GM21526 (cell line): Measurements from ENCODE around the gene MIAT.

ENCODE experiments used
- ATAC-seq: cut with Tn5 transposase; IDR thresholded peaks from one replicate; pipeline ENCODE4 v1.9.1; 2021; ENCODE audit warnings: moderate library complexity; ENCODE audit not compliant: unreplicated experiment, low FRiP score

MIAT gene

DNA sequence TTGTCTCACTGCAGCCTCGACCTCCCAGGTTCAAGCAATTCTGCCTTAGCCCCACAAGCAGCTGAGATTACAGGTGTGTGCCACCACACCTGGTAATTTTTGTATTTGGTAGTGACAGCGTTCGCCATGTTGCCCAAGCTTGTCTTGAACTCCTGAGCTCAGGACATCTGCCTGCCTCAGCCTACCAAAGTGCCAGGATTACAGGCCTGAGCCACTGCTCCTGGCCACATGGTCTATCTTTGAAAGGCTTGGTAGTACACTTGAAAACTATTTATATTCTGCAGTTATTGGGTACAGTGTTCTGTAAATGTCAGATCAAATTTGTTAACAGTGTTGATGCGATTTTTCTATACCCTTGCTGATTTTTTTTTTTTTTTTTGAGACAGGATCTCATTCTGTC is 26.1 kb upstream of the MIAT start:
- no peak for ATAC-seq

DNA sequence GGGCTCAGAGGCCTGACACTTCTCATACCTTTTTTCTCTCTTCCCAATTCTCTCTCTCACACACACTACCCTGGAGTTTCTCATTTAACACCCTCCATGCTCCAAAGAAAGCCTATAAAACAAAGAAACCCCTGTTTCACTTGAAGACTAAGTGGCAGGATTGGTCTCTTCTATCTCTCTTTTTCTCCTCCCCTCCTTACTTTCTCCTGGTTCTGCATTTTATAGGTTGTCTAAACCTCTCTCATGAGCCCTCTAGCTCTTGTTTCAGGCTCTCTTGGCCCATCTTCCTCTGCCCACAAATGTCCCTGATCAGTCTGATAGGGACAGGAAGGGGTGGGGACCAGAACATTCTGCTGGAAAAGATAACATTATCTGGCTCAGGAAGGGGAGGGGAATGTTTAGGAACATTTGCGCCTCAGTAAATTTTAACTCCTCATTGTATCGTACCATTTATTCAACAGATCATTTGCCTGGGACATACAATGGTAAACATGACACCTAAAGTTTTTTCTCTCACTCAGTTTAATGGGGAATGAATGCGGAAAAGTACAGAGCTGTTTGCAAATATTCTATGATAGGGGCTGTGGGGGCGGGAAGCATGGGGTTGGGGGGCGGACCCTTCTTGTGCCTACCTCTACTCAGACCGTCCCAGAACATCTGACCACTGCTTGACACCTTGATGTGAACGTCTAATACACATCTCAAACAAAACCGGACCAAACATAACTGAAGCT is 24.8 kb upstream of the MIAT start:
- ATAC-seq, result no peak

DNA sequence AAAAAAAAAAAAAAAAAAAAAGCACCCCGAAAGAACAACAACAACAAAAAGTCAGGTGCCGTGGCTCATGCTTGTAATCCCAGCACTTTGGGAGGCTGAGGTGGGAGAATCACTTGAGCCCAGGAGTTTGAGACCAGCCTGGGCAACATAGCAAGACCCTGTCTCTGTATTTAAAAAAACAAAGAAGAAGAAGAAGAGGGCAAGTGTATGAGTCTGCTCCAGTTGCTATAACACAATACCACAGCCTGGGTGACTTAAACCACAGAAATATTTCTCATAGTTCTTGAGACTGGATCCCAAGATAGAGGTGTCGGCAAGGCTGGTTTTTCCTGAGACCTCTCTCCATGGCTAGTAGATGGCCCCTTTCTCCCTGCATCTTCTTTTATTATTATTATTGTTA is 23.2 kb upstream of the MIAT start:
- no peak for ATAC-seq

DNA sequence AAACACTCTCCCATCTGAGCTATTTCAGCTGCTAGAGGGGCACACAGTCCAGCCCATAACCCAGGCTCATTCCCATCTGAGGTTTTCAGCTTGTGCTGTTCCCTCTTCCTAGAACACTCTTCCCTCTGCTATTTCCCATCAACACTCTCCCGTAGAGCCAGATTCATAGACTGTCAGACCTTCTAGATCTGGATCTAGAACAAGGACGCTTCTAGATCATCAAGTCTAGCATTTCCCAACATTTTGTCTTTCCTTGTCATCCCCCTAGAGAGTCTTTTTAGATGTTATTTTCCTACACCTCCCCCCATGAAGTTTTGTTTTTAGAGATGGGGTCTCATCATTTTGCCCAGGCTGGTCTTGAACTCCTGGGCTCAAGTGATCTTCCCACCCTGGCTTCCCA is 22.3 kb upstream of the MIAT start:
- no peak for ATAC-seq

DNA sequence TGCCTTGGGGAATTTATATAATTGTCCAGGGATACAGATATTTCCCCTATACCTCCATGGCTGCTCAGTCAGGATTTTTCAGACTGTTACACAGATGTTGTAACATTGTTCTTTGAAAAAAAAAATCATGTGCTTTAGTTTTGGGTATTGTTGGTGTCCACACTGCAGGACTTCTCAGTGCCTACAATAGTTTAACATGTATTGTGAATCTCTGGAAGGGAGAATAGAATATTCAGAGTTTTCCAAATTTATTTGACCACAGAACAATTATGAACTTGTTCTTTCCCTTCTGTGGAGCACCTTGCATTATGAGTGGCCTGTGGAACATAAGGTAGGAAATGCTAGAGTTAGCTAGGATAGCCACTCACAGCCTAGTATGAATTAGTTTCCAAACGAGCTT is 21.1 kb upstream of the MIAT start:
- ATAC-seq, result no peak

DNA sequence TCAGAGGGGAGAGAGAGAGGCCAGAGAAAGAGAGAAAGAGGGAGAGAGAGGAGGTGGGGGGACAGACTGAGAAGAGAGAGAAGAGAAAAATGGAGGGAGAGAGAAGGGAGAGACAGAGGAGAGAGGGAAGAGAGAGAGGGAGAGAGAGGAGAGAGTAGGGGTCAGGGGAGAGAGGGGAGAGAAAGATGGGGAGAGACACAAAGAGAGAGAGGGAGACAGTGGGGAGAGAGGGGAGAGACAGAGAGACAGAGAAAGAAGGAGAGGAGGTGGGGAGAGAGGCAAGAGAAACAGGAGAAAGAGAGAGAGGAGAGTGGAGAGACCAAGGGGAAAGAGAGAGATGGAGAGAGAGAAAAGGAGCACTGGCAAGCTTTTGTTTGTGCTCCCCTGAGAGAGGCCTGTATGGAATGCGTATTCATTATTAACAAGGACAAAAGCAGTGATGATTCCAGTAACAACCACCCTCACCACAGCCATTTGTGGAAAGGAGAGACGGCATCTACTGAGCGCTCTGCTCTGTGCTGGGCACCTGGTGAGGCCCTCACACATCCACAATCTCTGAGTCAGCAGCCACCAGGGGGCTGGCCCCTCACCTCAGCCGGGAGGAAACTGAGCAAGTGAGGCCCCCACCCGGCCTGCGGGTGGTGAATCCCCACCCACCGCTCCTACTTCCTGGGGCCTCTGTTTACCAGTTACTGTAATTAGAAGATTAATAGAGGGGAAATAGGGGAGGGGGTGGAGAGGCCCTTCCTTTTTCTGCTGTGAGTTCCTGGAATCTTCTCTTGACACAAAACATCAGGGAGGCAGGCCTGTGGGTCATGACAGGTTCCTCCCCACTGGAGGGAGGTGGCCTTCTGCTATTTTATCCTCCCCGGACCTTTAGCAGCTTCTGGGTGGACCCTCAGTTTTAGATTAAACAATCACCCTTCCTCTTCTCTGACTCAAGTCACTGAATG is 14.6 kb upstream of the MIAT start:
- ATAC-seq, result no peak

DNA sequence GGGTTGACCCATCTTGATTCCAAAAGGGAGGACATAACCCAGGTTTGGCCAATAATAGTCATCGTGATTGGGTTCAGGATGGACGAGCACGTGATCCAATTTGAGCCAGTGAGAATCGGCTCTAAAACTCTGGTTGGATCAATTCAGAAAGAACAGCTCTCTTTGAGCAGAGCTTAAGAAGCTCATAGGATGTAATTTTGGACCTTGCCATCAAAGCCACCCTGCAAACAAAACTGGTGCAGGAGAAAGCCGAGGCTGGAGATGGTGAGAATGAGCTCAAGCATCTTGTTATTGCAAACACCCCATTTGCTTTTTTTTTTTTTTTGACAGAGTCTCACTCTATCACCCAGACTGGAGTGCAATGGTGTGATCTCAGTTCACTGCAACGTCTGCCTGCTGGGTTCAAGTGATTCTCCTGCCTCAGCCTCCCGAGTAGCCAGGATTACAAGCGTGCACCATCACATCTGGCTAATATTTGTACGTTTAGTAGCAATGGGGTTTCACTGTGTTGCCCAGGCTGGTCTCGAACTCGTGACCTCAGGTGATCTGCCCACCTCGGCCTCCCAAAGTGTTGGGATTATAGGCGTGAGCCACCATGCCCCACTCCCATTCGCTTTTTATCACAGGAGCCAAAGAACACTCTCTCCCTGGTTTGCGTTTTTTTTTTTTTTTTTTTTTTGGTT is 13.8 kb upstream of the MIAT start:
- ATAC-seq, result no peak

DNA sequence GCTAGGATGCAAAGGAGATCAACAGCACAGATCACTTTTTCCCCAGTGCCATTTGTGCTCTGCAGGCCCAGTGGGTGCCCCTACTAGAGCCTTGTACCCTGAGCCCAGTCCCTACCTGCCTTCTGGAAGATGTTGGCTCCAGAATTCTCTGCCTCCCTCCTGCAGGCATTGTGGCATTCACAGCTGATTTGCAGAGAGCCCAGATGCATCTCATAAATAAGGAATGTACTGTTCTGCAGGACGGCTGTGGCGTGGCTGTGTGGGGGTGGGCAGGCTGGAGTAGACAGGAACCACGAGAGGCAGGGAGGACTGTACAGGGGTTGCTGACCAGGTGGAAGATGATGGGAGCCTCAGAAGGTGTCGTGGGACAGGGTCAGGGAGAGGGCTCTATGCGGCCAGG is 11.2 kb upstream of the MIAT start:
- ATAC-seq, result no peak

DNA sequence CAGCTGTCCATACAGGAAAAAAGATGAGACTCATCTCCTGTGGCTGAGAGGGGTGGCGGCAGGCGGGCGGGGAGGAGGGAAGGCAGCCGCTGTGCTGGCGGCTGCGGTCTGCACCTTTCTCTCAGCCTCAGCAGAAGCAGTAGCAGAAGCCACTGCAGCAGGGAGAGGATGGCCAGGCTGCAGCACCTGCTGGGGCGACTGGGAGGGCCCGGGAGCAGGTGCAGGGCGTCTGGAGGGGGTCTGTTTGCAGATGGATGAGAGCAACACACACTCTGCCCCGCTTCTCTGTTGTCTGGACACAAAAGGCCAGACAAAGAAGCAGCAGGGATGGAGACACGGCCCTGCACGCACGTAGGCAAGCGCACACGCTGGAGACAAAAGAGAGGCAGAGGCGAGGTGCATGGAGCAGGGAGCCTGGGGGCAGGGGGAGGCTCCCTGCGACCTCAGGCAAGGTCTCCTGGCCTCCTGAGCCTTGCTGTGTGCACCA is 9.3 kb upstream of the MIAT start:
- ATAC-seq, result no peak

DNA sequence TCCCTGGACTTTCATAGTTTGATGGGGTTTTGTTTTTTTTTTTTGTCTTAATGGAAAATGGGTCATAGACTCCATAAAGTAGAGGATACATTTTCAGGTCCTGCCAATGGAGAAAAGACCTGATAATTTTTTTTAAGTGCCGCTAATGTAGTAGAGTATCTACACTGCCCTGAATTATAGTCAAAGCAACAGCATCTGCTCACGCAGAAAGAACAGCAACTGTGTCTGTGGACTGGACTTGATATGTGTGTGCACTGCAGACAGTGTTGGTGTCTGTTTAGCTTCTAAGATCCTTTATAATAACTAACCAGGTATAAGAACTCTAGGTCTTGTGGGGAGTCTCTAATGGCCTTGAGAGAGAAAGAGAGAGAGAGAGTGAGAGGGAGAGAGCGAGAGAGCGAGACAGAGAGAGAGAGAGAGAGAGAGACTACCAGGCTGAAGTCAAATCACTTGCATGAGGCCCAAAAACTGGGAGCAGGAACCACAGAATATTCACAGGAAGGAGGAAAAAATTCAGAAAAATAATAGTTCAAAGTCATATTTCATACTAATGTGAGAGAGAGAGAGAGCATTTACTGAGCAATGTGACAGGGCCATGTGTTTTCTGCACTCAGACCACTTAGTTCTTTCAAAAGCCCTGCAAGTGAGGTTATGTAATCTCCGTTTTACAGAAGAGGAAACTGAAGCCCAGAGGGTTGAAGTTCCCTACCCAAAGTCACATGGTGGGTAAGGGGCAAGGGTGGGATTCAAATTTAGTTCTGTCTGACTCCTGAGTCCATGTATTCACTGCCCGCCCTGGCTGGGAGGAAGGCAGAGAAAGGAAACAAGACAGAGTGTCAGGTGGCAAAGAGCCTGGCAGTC is 8.6 kb upstream of the MIAT start:
- ATAC-seq, result no peak

DNA sequence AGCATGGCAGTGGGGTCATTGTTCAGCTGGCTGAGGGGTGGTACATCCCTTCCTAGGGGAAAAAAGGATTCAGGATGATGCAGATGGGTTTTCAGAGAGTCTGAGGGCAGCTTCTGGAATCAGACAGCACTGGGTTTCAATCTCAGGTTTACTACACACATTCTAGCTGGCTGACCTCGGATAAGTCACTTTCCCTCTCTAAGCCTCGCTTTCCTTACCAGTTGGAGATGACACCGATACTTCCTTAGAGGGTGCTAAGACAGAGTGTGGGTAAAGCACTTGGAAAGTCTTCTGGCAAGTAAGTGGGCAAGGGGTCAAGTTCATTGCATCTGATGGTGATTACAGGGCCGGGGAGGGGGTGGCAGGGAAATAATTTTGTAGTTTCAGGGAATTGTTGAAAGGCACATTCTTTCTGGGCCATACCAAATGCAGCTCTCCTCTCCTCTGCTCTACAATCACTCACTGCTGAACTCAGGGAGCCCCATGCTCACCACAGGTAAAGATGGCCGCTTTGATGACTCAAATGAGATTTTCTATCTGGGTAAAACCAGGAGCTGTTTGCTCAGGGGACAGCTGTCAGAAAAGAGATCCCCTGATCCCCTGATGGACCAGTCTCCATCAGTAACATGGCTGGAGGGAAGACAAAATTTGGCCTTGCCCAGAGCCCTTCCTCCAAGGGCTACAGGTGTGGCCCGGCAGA is 6.5 kb upstream of the MIAT start:
- ATAC-seq, result no peak

DNA sequence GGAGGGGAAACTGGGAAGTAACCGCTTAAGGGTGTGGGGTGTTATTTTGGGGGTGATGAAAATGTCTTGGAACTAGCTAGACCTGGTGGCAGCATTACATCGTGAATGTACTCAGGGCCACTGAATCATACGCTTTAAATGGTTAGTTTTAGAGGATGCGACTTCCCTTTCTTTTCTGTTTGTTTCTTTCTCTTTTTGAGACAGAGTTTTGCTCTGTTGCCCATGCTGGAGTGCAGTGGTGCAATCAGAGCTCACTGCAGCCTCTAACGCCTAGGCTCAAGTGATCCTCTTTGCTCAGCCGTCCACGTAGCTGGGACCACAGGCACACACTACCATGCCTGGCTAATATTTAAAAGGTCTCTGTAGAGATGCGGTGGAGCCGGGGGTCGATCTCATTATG is 5.6 kb upstream of the MIAT start:
- ATAC-seq, result no peak

DNA sequence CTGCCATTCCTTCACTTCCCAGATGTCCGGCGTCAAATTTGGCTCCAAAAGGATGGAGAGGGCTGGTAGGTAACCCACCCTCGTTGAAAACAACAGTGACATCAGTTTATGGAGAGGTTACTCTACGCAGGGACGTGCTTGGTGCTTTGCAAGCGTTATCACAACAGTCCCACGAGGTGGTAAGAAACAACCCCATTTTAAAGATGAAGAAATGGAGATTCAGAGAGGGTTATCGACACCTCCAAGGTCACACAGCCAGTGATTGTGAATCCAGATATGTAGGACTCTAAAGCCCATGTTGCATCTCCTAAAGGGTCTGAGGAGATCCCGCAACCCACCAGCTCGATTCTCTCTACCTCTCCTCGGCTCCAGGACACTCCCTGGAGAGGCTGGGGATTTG is 773 bp downstream of the MIAT start:
- no peak for ATAC-seq

DNA sequence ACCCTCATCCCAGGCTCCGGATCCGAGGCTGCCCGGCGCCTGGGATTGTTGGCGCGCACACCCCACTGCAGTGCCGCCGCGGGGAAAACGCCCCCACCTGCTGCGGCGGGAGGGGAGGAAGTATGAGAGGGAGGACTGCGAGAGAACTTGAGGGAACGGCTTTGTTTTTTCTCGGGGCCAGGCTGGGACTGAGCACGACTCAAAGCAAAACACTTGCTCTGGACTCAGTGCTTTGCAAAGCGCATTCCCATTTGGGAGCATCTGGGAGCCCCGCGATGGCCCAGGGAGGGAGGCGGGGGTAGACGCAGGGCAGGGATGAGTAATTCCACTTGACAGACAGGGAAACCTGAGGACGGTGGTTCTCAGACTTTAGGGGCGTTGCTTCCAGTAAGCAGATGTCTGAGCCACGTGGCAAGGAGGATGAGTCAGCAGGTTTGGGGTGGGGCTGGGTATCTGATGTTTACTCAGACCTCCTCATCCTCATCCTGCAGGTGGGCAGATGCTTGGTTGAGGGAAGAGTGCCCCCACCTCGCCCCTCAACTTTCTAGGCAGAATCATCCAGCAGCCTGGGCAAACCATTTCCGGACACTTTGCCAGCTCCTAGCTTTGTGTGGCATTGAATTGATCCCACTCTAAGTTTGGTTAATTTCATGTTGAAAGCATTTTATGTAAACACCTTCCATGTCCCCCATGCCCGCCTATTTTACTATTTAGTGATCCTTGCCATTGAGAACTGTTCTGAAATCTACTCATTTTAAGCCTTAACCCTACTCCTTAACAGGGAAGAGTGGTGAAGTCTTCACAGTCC is 1.5 kb downstream of the MIAT start:
- peak; percentile 58 for ATAC-seq

DNA sequence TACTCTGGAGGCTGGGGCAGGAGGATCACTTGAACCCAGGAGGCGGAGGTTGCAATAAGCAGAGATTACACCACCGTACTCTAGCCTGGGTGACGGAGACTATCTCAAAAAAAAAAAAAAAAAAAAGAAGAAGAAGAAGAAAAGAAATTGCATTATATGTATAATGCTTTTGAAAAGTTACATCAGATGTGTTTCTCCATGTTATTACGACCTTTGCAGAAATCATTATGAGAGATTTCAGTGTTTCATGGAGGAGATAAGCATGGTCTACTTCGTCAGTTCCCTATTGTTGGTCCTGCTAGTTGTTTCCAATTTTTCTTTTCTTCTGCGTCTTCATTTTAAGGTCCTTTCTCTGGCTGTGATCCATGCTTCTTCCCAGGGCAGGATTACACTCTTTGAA is 3.0 kb downstream of the MIAT start:
- no peak for ATAC-seq

DNA sequence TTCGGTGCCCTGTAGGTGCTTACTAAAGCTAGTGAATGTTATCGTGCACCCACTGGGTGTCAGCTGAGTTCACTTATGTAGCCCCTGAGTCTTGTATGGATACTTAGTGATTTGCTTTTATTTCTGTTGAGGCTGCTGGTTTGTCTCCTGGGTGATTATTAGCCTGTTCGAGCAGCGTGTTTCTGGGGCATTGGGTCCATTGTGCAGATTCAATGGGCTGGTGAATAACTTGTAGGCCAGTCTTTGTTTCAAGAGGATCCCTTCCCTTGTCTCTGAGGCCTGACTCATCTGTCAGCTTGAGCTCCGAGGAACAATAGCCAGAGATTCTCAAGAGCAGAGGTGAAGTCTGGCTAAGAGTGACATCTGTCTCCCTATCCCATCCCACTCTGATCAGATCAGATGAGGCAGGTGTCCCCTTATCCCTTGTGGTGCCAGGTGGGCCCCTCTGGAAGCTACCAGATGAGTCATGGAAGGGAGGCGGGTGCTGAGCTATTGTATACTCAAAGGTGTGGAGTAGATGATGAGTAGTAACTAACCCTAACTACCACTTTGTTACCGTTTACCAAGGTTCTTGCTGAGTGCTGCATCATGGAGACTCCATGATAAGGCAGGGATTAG is 3.7 kb downstream of the MIAT start:
- ATAC-seq, result no peak

DNA sequence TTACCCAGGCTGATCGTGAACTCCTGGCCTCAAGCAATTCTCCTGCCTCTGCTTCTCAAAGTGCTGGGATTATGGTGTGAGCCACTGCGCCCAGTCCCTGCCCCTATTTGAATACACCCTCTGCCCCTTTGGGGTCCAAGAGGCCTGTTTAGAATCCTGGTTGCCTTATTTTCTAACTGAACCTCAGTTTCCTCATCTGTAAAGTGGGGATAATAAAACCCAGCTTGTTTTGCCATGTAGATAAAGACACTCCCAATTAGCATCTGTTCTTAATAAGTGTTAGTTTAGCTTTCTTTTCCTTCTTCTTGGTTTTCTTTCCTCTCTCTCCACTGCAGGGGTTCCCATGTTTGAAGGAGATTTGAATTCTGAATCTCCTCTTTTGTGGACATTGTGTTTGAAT is 4.8 kb downstream of the MIAT start:
- no peak for ATAC-seq

DNA sequence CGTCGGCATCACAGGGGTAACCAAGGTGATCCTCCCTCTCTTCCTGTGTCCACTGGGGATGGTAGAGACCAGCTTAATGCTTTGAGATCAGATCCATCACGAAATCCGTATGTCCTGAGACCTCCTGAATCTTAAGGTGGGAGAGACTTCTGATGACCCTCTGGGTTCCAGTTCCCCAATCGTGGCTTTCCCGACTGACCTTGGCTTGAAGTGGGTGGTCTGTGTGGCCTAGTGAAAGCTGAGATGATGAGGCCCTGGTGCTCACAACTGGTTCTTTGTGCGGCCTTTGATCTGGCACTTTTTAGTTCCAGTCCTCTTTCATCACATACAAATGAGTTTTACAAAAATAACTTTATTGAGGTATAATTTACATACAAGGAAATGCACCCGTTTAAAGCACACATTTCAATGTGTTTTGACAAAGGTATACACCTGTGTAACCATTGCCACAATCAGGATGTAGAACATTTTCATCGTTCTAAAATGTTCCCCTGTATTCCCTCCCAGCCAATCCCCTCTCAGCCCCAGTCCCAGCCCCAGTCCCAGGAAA is 6.1 kb downstream of the MIAT start:
- no peak for ATAC-seq
